Common myeloid progenitor, CD34-positive (primary cell): ENCODE data around the gene TTC3.

ENCODE experiments used
- CTCF ChIA-PET: fragments of 350-600 bp; sonication (Branson Sonifier 250); formaldehyde crosslinking; loops from one replicate; lab custom pipeline; 2021; ENCODE audit warnings: antibody characterized with exemption; lab: Charles Lee
- POLR2A ChIA-PET: fragments of 350-600 bp; sonication (Branson Sonifier 250); formaldehyde crosslinking; loops from one replicate; lab custom pipeline; 2021; ENCODE audit warnings: antibody characterized with exemption; lab: Charles Lee
- DNase-seq, 3 donors: peaks; one replicate each; pipeline versions ENCODE4 v3.0.0 to v3.0.0-alpha.2; 2013
- H3K27ac ChIP-seq, 2 experiments: 1 replicate in 1 of 2; 2 replicates in 1 of 2; pipeline ENCODE4 v1.7.0; 2013; ENCODE audit warnings: inconsistent platforms in 2 of 2, low read length in 2 of 2, mild to moderate bottlenecking in 2 of 2, low read depth in 1 of 2, moderate library complexity in 1 of 2; ENCODE audit not compliant: severe bottlenecking in 2 of 2, insufficient read depth in 1 of 2, poor library complexity in 1 of 2
- H3K27me3 ChIP-seq, 5 experiments: replicated peaks in 2 of 5; 1 replicate in 3 of 5; 2 replicates in 2 of 5; pipeline versions ENCODE4 v1.6.1 to v1.7.0; 2013; ENCODE audit warnings: low read length in 4 of 5, mild to moderate bottlenecking in 2 of 5, moderate library complexity in 2 of 5, inconsistent platforms in 1 of 5; ENCODE audit not compliant: insufficient read depth in 5 of 5, control insufficient read depth in 4 of 5
- H3K36me3 ChIP-seq, 4 experiments: 1 replicate in 2 of 4; 2 replicates in 2 of 4; pipeline versions ENCODE4 v1.6.1 to v1.7.0; 2013; ENCODE audit warnings: low read length in 3 of 4, control low read depth in 1 of 4, mild to moderate bottlenecking in 1 of 4; ENCODE audit not compliant: control insufficient read depth in 4 of 4, insufficient read depth in 4 of 4
- H3K4me1 ChIP-seq, 4 experiments: 1 replicate in 3 of 4; 2 replicates in 1 of 4; pipeline versions ENCODE4 v1.6.1 to v1.7.1; 2013; ENCODE audit warnings: low read length in 3 of 4, mild to moderate bottlenecking in 3 of 4, control low read depth in 1 of 4, inconsistent platforms in 1 of 4, moderate library complexity in 1 of 4; ENCODE audit not compliant: control insufficient read depth in 4 of 4, insufficient read depth in 4 of 4; ENCODE audit errors: control extremely low read depth in 1 of 4
- H3K4me3 ChIP-seq, 7 experiments: 1 replicate in 4 of 7; 2 replicates in 3 of 7; pipeline versions ENCODE4 v1.5.1 to v1.7.0; 2013; ENCODE audit warnings: mild to moderate bottlenecking in 7 of 7, low read length in 6 of 7, moderate library complexity in 6 of 7, inconsistent platforms in 2 of 7, low read depth in 2 of 7, control low read depth in 1 of 7; ENCODE audit not compliant: insufficient read depth in 4 of 7, control insufficient read depth in 1 of 7; ENCODE audit errors: extremely low read depth in 1 of 7
- H3K9me3 ChIP-seq, 5 experiments: 1 replicate in 4 of 5; 2 replicates in 1 of 5; pipeline versions ENCODE4 v1.6.1 to v1.7.1; 2013; ENCODE audit warnings: low read length in 4 of 5, mild to moderate bottlenecking in 2 of 5, inconsistent platforms in 1 of 5, low read depth in 1 of 5, moderate library complexity in 1 of 5; ENCODE audit not compliant: control insufficient read depth in 4 of 5, insufficient read depth in 2 of 5; ENCODE audit errors: control extremely low read depth in 1 of 5
- WGBS: methylation state at CpG from one replicate; pipeline ENCODE4 v1.1.5; 2013; ENCODE audit not compliant: insufficient coverage; 5-methylcytosine and 5-hydroxymethylcytosine counted together

TTC3 gene

GRCh38 chr21:37168666-37169065 is 95.6 kb downstream of the TTC3 start:
- H3K9me3 ChIP-seq, result no peaks in the 10 kb centered on the region
- peaks cover 0 to 6% (median 0%) of the 10 kb centered on the region in 4 experiments for H3K4me1 ChIP-seq
- H3K27me3 ChIP-seq, result no peaks in the 10 kb centered on the region
- H3K27ac ChIP-seq, result no peak overlapping the region
- POLR2A ChIA-PET, result interaction anchor here (0.6 kb wide), 1 partner anchor 287 kb away, joined by 3 read pairs; no protein-coding TSS in a partner anchor
- CTCF ChIA-PET, result interaction anchor here (0.6 kb wide), 1 partner anchor 1015 kb away, joined by 4 read pairs; no protein-coding TSS in a partner anchor
- no peak for DNase-seq
- no peak overlapping the region for H3K4me3 ChIP-seq
- 91% methylated on average over 3 of the region's 4 CpGs for WGBS
- peaks cover 16 to 67% (median 40%) of the 10 kb centered on the region in 4 experiments for H3K36me3 ChIP-seq

- Histone ChIP-seq H3K36me3 (peaks cover 24 to 72% (median 47%) of the 10 kb centered on the region in 4 experiments), H3K27me3 (no peaks in the 10 kb centered on the region), H3K27ac (peak overlapping the region in 1 of 2 experiments; percentile 60), H3K4me1 (no peaks in the 10 kb centered on the region), H3K4me3 (no peak overlapping the region), H3K9me3 (no peaks in the 10 kb centered on the region)
- POLR2A ChIA-PET, result no interaction called here
- CTCF ChIA-PET, result interaction anchor here (1.9 kb wide), 1 partner anchor 15 kb away, joined by 7 read pairs; no protein-coding TSS in a partner anchor
- 92% methylated on average over 2 of the region's 3 CpGs for WGBS
- no peak for DNase-seq
Observed at GRCh38 chr21:37172646-37173045, 99.6 kb downstream of the TTC3 start.

- Histone ChIP-seq H3K4me3 (no peak overlapping the region), H3K27me3 (no peaks in the 10 kb centered on the region), H3K9me3 (no peaks in the 10 kb centered on the region), H3K36me3 (peaks cover 19 to 74% (median 52%) of the 10 kb centered on the region in 4 experiments), H3K4me1 (no peaks in the 10 kb centered on the region), H3K27ac (no peak overlapping the region)
- no peak for DNase-seq
- ChIA-PET CTCF (interaction anchor here (1.0 to 1.7 kb wide), 2 partner anchors 10 kb away, joined by 5 to 6 read pairs; no protein-coding TSS in a partner anchor), POLR2A (no interaction called here)
- WGBS, result 93% methylated on average over 5 of the region's 5 CpGs
Observed at GRCh38 chr21:37176716-37177115, 103.7 kb downstream of the TTC3 start.

DNA sequence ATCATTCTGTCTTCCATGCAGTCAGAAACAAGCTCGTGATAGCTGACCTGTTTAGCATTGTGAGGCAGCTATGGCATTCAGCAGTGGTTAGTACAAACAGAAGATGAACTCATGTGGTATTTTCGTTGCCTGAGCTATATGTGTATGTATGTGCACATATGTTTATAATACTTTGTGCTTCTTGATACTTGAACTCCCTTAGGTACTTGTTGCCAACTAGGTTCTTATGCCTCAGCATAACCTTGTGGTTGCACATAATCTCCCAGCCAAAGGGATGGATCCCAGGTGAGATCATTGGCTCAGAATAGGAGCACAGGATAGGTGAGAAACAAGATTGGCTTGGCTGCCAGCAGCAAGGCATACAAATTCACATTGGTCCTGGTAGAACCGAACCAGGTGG is 108.0 kb downstream of the TTC3 start:
- ChIA-PET POLR2A (no interaction called here), CTCF (interaction anchor here (1.2 kb wide), 1 partner anchor 14 kb away, joined by 3 read pairs; no protein-coding TSS in a partner anchor)
- no peak for DNase-seq
- peaks cover 16 to 64% (median 45%) of the 10 kb centered on the region in 4 experiments for H3K36me3 ChIP-seq
- H3K4me3 ChIP-seq, result no peak overlapping the region
- H3K9me3 ChIP-seq, result no peaks in the 10 kb centered on the region
- 100% methylated on average over 3 of the region's 3 CpGs for WGBS
- H3K27me3 ChIP-seq, result no peaks in the 10 kb centered on the region
- no peaks in the 10 kb centered on the region for H3K4me1 ChIP-seq
- no peak overlapping the region for H3K27ac ChIP-seq

DNA sequence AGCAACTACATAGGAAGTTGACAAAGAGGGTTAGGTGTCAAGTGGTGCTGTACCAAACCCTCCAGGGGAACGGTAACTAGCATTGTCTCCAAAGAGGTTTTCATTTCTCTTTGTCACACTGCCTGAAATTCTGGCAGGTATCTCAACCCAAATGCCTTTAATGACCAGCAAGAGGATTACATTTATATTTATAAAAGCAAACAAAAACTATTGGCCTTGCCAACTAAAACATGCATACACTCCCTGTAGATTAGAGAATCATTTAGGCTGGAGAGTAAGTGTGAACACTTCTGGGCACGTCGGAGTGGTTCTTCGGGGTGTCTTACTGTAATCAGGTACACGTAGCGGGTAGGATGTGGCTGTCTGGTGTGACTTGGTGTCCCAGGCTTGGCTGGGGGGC is 109.2 kb downstream of the TTC3 start:
- POLR2A ChIA-PET, result no interaction called here
- Histone ChIP-seq H3K4me1 (peaks cover 0 to 2% (median under 1%) of the 10 kb centered on the region in 4 experiments), H3K9me3 (no peaks in the 10 kb centered on the region), H3K27me3 (no peaks in the 10 kb centered on the region), H3K4me3 (no peak overlapping the region), H3K36me3 (peaks cover 19 to 62% (median 42%) of the 10 kb centered on the region in 4 experiments), H3K27ac (no peak overlapping the region)
- CTCF ChIA-PET, result interaction anchor here (1.2 kb wide), 1 partner anchor 15 kb away, joined by 3 read pairs; no protein-coding TSS in a partner anchor
- 100% methylated on average over 2 of the region's 6 CpGs for WGBS
- DNase-seq, result no peak

DNA sequence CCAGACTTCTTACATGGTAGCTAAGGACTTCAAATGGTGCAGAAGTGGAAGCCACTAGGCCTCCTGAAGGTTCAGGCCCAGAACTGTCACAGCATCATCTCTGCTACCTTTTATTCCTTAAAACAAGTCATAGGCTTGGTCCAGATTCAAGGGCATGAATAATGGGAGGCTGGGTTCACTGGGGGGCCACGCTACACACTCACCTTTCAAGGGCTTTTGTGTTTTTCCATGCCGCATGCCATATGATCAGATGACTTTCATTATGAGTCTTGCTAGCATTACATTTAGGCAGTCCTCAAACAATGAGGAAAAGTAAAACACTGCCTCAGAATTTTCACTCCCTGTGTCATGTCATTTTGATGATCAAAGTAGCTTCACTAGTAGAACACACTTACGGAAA is 110.7 kb downstream of the TTC3 start:
- CTCF ChIA-PET, result no interaction called here
- Histone ChIP-seq H3K4me1 (peaks cover 0 to 2% (median under 1%) of the 10 kb centered on the region in 4 experiments), H3K4me3 (no peak overlapping the region), H3K9me3 (no peaks in the 10 kb centered on the region), H3K27ac (peak overlapping the region in 1 of 2 experiments; percentile 26), H3K36me3 (peaks cover 16 to 65% (median 40%) of the 10 kb centered on the region in 4 experiments), H3K27me3 (no peaks in the 10 kb centered on the region)
- WGBS, result 94% methylated on average over 2 of the region's 3 CpGs
- POLR2A ChIA-PET, result no interaction called here
- no peak for DNase-seq

DNA sequence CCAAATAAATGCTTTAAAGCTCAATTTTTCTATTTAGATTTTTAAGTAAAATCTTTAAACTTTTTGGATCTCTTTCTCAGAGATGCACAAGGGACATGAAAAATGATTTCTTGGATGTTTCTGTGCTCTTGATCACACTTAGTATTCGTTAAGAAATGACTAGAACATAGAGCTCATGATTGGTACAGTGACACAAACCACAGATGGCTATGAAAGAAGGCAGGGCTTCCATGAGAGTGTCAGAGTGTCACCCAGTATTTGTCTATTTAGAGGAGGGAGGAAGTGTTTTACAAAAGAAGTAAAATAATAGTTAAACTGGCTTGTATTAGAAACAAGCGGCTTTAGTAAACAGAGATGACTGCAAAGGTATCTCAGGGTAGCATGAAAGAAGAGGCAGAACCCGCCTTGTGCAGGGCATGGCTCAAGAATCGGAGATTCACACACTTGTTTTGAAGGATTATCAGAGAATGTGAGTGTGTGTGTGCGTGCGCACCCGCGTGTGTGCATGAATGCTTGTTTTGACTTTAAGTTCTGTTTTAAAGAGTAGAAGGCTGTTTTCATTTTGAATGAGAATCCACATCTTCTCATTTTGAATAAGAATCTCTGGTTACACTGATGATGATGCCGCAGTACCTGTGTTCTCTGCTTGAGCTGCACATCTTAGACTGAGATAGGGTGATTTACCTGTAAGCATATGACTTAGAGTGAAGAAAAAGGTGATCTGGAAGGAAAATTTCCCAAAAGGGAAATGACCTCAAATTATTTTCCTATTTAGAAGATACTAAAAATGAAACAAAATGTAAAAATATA is 111.9 kb downstream of the TTC3 start:
- DNase-seq, result no peak
- H3K9me3 ChIP-seq, result no peaks in the 10 kb centered on the region
- WGBS, result 98% methylated on average over 9 of the region's 9 CpGs
- ChIA-PET POLR2A (no interaction called here), CTCF (no interaction called here)
- H3K4me1 ChIP-seq, result peaks cover 0 to 2% (median under 1%) of the 10 kb centered on the region in 4 experiments
- no peak overlapping the region for H3K4me3 ChIP-seq
- peaks cover 13 to 60% (median 38%) of the 10 kb centered on the region in 4 experiments for H3K36me3 ChIP-seq
- no peak overlapping the region for H3K27ac ChIP-seq
- H3K27me3 ChIP-seq, result no peaks in the 10 kb centered on the region
